Measurements from ENCODE around the gene EYS. TPM values are rescaled to one million over a fixed set of nuclear protein-coding genes. Genes with fewer than 3 reads are reported as not detected.
"Not testable (repeated sequence)": the region's sequence is repeated elsewhere in the genome, so short reads cannot be mapped to it uniquely, and the experiment has no call there.

The EYS gene
- total and polyA plus RNA-seq, 8 donors = 0.03 to 0.25 (median 0.13) TPM

DNA sequence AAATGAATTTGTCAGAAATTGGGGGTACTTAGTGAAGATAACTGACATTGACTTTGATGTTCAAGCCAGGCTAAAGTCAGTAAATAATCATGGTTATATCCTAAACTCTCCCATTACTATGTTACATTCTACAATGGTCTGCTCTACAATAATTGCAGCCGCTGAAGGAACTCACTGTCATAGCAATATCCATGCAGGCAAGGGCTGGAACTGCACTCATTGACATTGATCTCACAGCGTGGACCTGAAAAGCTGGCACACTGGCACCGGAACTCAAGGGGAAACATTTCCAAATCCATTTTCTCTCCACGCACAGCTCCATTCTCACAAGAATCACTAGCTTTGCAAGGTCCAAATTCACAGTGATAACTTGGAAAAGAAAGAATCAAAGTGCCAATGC is 702.7 kb downstream of the EYS start:
- WGBS, 2 donors = 59 to 78% methylated on average over 4 of the region's 4 CpGs
- intact Hi-C loops (cut with DNase I) = no loop called here
- no peaks in the 10 kb centered on the region for H3K4me1 ChIP-seq
- ATAC-seq (peak in 1 of 4 donors; percentile 55), DNase-seq (no peak), FAIRE-seq (no peak)
- H3K27me3 ChIP-seq = no peaks in the 10 kb centered on the region
- H3K27ac ChIP-seq = no peak overlapping the region
- TF ChIP-seq, protein P1, sequence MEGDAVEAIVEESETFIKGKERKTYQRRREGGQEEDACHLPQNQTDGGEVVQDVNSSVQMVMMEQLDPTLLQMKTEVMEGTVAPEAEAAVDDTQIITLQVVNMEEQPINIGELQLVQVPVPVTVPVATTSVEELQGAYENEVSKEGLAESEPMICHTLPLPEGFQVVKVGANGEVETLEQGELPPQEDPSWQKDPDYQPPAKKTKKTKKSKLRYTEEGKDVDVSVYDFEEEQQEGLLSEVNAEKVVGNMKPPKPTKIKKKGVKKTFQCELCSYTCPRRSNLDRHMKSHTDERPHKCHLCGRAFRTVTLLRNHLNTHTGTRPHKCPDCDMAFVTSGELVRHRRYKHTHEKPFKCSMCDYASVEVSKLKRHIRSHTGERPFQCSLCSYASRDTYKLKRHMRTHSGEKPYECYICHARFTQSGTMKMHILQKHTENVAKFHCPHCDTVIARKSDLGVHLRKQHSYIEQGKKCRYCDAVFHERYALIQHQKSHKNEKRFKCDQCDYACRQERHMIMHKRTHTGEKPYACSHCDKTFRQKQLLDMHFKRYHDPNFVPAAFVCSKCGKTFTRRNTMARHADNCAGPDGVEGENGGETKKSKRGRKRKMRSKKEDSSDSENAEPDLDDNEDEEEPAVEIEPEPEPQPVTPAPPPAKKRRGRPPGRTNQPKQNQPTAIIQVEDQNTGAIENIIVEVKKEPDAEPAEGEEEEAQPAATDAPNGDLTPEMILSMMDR (IDR thresholded peaks at IDR 0.05) = no peak
- no peaks in the 10 kb centered on the region for H3K9me3 ChIP-seq
- no peaks in the 10 kb centered on the region for H3K36me3 ChIP-seq
- no peak overlapping the region for H3K4me3 ChIP-seq

DNA sequence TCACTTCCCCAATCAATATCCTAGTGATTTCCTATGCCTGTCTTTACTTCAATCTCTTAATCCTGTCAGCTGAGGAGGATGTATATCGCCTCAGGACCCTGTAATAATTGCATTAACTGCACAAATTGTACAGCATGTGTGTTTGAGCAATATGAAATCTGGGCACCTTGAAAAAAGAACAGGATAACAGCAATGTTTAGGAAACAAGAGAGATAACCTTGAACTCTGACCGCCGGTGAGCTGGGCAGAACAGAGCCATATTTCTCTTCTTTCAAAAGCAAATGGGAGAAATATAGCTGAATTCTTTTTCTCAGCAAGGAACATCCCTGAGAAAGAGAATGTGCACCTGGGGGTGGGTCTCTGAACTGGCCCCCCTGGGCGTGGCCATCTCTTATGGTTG is 704.1 kb downstream of the EYS start:
- H3K4me3 ChIP-seq; H3K4me1 ChIP-seq; H3K27ac ChIP-seq; H3K27me3 ChIP-seq; DNase-seq; H3K36me3 ChIP-seq; FAIRE-seq; ATAC-seq; intact Hi-C loops (cut with DNase I); H3K9me3 ChIP-seq: not testable (repeated sequence)
- WGBS, 2 donors = 93 to 96% methylated on average over 4 of the region's 4 CpGs

DNA sequence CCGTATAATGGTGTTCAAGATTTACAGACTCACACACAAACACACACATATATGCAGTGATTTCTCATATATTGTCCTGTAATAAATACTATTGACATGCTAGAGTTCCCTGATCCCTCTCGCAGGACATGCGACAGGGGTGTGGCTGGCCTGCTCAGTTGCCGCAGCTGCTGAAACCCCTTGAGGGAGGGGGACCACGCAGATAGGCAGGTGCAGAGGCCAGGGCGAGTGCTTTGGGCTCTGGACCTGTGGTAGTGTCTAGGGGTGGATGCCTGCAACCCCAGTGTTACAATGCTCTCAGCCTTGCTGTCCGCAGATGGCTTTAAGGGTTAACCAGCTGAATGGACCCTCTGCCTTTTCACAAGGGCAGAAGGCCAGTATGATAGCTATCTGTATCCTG is 706.2 kb downstream of the EYS start:
- Histone ChIP-seq H3K36me3 (no peaks in the 10 kb centered on the region), H3K27me3 (no peaks in the 10 kb centered on the region), H3K27ac (no peak overlapping the region), H3K4me1 (peaks cover 0 to 4% (median 4%) of the 10 kb centered on the region in 3 donors), H3K9me3 (no peaks in the 10 kb centered on the region), H3K4me3 (no peak overlapping the region)
- FAIRE-seq (no peak), DNase-seq (peak in 1 of 6 donors; percentile 32), ATAC-seq (no peak)
- TF ChIP-seq, protein P1 (IDR thresholded peaks at IDR 0.05) = no peak
- intact Hi-C loops (cut with DNase I) = no loop called here
- whole genome bisulfite sequencing, 2 donors = 85 to 90% methylated on average over 7 of the region's 7 CpGs

DNA sequence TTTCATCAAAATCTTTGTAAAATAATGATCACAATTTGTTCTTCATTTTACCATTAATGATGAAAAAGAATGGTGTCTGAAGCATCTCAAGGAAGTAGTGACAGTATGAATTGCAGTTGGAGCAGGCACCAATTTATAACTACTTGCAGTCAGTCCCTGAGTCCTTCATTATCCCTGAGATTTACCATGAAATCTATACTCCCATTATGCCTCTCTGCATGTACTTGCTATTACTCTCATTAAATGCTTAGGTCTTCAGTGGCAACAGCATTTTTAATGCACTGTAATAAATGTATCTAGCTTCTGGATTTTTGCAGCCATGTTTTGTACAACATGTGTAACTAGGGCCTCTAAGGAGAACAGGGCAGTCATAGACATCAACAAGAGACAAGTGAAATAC is 708.8 kb downstream of the EYS start:
- TF ChIP-seq, protein P1 (IDR thresholded peaks at IDR 0.05) = no peak
- FAIRE-seq (no peak), DNase-seq (no peak), ATAC-seq (no peak)
- Histone ChIP-seq H3K27ac (no peak overlapping the region), H3K36me3 (no peaks in the 10 kb centered on the region), H3K9me3 (peaks cover 0 to 3% (median 0%) of the 10 kb centered on the region in 4 donors), H3K4me3 (no peak overlapping the region), H3K27me3 (no peaks in the 10 kb centered on the region), H3K4me1 (peaks cover 0 to 4% (median 4%) of the 10 kb centered on the region in 3 donors)
- intact Hi-C loops (cut with DNase I) = no loop called here

DNA sequence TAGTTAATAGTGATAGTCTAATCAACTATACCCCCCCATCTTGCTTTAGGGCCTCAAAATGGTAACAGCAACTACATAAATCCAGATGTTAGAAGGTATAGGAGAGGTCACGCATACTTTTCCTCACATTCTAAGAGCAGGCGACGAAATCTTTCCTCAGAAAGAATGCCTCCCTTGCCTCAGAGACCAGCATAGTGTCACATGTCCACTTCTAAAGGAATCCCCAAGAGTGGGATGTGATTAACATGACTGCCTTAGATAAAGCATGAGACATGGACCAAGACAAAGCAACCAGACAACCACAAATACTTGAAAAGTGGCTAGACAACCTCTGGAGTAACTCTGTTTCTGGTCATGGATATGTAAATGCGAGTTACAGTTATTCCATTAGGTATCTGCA is 710.7 kb downstream of the EYS start:
- ATAC-seq (peak in 1 of 4 donors; percentile 64), DNase-seq (no peak), FAIRE-seq (no peak)
- peaks cover 0 to 3% (median 0%) of the 10 kb centered on the region in 4 donors for H3K9me3 ChIP-seq
- H3K27ac ChIP-seq = no peak overlapping the region
- H3K27me3 ChIP-seq = no peaks in the 10 kb centered on the region
- TF ChIP-seq, protein P1 (IDR thresholded peaks at IDR 0.05) = no peak
- no peaks in the 10 kb centered on the region for H3K36me3 ChIP-seq
- no peak overlapping the region for H3K4me3 ChIP-seq
- intact Hi-C loops (cut with DNase I) = no loop called here
- peaks cover 4 to 10% (median 10%) of the 10 kb centered on the region in 3 donors for H3K4me1 ChIP-seq
- 72 to 80% methylated on average over 4 of the region's 4 CpGs for WGBS, 2 donors
